ENCODE results near the gene SLC45A1.
"Not testable (repeated sequence)": the region's sequence is repeated elsewhere in the genome, so short reads cannot be mapped to it uniquely, and the experiment has no call there.

SLC45A1 gene

GRCh38 chr1:8367571-8368194 lies 49.8 kb downstream of the SLC45A1 start:
- DNase-seq (ENCODE audit: low read depth in 2 of 2): no peak

- no peak for DNase-seq (ENCODE audit: low read depth in 2 of 2)
Measured at GRCh38 chr1:8368956-8369639, 51.2 kb downstream of the SLC45A1 start.

GRCh38 chr1:8370046-8370881 lies 52.4 kb downstream of the SLC45A1 start:
- no peak for DNase-seq (ENCODE audit: low read depth in 2 of 2)

DNA sequence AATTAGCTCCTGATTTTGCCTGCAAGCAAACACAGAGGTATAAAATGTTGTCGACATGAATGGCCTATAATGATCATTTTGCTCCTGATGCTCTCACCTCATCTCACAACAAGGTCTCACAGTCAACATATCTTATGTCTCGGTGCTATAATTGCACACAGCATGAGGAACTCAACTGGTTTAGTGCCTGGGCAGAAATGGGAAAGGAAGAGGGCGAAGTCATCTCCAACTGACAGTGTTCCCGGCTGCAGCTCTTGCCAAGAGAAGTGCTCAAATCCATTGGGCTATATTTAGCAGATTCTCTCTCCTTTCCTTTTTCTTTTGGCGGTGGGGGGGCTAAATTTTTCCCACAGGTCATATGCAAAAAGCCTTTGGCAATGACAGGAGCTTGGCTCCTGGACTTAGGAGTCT lies 53.0 kb downstream of the SLC45A1 start:
- DNase-seq (ENCODE audit: low read depth in 2 of 2): no peak

DNA sequence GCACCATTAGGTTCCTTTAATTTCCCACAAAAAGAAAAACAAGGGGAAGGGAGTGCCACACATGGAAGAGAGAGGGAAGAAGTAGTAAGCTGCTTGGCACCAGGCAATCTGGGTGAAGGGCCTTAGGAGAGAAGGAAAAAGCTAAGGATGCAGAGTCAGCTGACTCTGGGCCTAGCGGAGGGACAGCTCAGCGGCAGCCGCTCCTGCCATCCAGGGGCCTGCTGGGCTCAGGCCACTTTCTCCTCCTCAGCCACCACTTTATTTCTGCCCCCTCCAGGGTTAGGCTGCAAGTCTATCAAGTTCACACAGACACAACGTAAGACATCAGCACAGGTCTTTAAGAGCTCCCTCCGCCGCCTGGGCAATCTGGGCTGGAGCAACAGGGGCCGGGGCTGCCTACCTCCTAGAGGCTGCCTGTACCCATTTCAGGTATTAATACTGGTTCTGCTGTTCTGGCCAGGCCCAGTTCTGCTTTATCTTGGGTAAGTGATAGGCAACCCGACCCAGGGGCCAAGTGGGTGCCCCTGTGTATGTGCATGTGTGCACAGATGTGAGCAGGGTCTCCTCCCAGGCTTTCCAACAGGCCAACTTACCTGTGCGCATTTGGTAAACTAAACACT lies 53.6 kb downstream of the SLC45A1 start:
- DNase-seq (ENCODE audit: low read depth in 2 of 2): no peak

DNA sequence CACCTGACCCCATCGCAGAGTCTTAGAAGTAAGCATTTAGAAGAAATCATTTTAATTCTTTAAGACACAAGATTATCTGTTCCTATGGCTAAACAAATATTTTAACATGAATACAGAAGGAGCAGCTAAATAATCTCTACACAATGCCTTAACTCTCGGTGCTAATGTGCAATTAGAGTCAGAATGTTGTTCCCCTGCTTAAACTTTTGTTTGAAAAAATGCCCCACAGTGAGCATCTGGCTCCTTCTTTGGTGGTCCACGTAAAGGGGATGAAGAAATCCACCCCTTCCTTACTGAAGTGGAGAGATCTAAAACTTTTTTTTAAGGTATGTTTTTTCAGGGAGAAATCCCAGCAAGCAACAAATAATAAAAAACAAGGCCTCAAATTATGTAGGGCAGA lies 55.2 kb downstream of the SLC45A1 start:
- DNase-seq (ENCODE audit: low read depth in 2 of 2): no peak

DNA sequence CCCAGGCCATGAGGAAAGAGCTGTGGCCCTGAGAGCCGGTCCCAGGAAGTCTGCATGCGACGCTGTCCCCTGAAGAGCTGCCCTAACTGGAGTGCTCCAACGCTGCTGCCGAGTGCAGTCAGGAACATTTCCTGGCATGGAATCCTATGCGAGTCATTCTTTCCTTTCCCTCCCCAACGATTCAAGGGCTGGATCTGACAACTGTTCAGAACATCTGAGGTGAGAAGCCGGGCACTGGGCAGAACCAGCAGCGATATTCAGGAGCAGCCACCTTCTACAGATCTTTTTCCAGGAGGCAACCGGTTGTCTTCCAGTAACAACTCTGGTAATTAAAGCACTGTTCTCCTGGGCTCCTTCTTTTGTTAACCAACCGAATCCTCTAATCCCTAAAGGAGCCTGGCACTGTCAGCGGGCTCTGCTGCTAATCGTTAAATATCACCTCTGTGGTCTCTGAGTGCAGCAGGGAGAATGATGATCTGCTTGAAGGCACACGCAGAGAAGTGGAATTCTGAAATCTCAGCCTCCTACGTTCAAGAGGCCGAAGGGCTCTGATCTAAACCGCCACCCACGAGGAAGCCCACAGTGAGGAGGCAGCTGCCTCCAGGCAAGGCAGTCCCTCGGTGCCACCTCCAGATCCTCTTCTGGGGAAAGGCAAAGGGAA lies 55.8 kb downstream of the SLC45A1 start:
- no peak for DNase-seq (ENCODE audit: low read depth in 2 of 2)

DNA sequence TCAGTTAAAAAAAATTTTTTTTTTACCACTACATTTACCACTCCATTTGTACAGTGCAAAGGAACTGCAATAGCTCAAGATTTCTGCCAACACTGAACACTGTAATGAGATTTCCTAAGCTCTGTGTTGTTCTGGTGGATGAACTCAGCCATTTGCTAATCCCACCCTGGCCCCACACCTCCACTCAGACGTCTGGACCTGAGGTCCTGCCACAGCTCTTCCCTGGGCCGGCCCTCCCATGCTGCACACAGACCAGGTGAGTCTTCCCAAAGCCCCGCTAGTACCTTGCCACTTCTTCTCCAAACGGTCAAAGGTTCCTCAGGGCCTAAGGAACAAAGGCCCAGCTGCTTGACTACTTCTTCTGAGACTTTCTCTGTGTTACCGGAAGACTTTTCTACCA lies 56.4 kb downstream of the SLC45A1 start:
- DNase-seq (ENCODE audit: low read depth in 2 of 2): no peak

GRCh38 chr1:8374812-8375211 lies 56.9 kb downstream of the SLC45A1 start:
- DNase-seq (ENCODE audit: low read depth in 2 of 2): no peak

- no peak for DNase-seq (ENCODE audit: low read depth in 2 of 2)
Measured at GRCh38 chr1:8376358-8376840, 58.5 kb downstream of the SLC45A1 start.

- DNase-seq (ENCODE audit: low read depth in 2 of 2): no peak
Measured at GRCh38 chr1:8377271-8377981, 59.5 kb downstream of the SLC45A1 start.

DNA sequence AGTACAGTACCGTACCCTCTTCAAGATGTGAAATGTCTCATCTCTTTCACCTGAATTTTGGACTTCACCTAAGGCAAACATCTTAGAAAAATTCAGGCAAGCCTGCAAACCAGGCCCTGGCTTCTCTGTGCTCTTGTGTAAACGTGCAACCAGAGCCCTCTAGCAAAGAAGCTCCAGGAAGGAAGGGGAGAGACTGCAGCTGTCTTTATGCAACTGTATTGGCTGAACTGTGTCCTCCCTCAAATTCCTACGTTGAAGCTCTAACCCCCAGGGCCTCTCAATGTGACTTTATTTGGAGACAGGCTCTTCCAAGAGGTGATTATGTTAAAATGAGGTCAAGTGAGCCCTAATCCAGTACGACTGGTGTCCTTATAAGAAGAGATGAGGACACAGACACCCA lies 60.3 kb downstream of the SLC45A1 start:
- DNase-seq (ENCODE audit: low read depth in 2 of 2): no peak

GRCh38 chr1:8378981-8379470 lies 61.1 kb downstream of the SLC45A1 start:
- no peak for DNase-seq (ENCODE audit: low read depth in 2 of 2)

DNA sequence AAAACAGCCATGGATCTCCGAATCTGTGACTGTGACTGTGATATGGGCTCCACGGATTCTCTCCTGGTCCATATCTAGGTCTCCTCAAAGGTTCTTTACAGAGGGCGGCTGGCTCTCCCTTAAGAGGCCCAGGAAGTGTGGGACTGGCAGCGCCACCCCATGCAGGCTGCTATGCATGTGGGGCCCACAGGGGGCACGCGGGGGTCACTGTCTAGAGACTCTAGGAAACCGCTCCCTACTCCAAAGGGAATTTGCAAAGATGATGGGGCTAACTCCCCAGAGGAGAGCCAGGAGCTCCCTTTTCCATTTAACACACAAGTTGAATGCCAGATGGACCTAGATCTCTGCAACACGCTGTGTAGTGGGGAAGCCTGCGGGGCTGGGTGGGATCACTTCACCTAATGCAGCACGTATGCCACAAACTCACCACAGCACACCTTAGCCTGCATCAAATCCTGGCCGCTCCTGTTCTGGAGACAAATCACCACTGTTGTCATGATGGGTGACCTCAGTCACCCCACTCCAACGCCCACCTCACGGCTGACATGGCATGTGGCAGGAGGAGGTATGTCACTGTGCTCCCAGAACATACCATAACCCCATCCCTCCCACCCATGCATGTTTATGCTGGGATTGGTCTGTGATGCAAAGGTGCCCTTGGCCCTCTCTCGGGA lies 61.7 kb downstream of the SLC45A1 start:
- no peak for DNase-seq (ENCODE audit: low read depth in 2 of 2)

- DNase-seq (ENCODE audit: low read depth in 2 of 2): not testable (repeated sequence)
Measured at GRCh38 chr1:8380310-8380709, 62.4 kb downstream of the SLC45A1 start.

DNA sequence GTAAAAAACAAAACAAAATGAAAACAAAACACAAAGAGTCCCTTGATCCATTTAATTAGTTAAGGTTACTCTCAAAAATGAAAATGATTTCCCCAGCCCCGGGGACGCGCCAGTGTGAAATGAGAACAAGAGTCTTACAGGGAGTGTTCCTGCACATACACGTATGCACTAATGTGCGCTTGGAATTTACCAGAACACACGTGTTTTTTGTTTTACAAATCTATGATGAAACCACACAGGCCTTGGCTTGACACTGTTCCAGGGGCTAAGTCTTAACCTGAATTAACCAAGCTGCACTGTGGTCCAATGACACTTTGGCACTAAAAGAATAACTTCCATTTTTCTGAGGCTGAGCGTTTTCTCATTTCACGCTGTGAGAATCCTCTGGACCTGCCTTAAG lies 63.7 kb downstream of the SLC45A1 start:
- DNase-seq (ENCODE audit: low read depth in 2 of 2): no peak

GRCh38 chr1:8382051-8382505 lies 64.2 kb downstream of the SLC45A1 start:
- DNase-seq (ENCODE audit: low read depth in 2 of 2): no peak

DNA sequence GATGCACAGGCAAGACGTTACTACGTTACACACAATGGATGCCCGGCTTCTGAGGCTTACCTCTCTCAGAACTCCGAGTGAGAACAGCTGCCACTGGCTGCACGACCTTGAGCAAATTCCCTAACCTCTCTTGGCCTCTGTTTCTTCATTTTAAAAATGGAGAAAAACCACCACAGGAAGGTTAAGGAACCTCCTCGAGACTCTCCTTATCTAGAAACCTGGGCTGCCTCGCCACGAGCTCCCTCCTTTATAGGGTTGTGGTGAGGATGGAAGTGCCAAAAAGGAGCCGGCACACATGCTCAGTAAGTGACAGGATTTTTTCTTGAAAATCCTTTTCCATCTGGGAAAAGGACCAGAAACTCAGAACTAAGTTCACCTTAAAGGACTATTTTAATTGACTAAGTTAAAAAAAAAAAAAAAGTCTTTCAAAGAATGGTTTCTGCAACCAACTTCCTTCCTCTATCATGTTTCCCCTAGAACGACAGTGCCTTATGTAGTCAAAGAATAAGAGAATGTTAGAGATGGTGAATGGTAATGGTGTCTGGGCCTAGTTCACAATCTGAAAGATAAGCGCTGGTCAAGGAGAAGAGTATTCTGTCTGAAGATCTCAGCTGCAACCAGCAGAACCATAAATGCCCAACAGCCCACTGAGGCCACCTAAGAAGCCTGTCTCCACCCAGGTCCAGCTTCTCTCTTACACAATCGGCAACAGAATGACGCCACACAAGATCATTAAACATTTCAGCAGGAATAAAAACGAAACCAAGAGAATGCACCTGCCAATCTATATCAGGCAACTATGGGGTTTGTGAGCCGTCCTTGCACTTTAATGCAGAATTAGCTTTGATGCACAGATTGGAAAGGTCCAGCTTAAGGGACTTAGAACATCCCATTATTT lies 64.9 kb downstream of the SLC45A1 start:
- DNase-seq (ENCODE audit: low read depth in 2 of 2): no peak

- DNase-seq (ENCODE audit: low read depth in 2 of 2): no peak
Measured at GRCh38 chr1:8384088-8384487, 66.2 kb downstream of the SLC45A1 start.
